Liver (tissue), 3 donors: Measurements from ENCODE around the gene DERA.

Experiments
- CTCF ChIP-seq: fragments of 150-350 bp; IDR thresholded peaks from 2 replicates; pipeline ENCODE4 v1.5.1; 2017; ENCODE audit warnings: improper control_type of control experiment, low read depth, low read length; ENCODE audit not compliant: missing input control
- GABPA ChIP-seq, 2 donors: IDR thresholded peaks in 1 of 2; conservative IDR thresholded peaks in 1 of 2; 2 replicates each; pipeline ENCODE4 v1.6.1; 2016; ENCODE audit warnings: antibody characterized with exemption in 2 of 2, mild to moderate bottlenecking in 1 of 2, moderate library complexity in 1 of 2
- RAD21 ChIP-seq, 2 donors: IDR thresholded peaks; 2 replicates each; pipeline ENCODE4 v1.6.1; 2016; ENCODE audit warnings: antibody characterized with exemption in 2 of 2, mild to moderate bottlenecking in 2 of 2
- SP1 ChIP-seq: IDR thresholded peaks from 2 replicates; pipeline ENCODE4 v1.6.1; 2018; ENCODE audit warnings: antibody characterized with exemption, mild to moderate bottlenecking
- TAF1 ChIP-seq: conservative IDR thresholded peaks from 2 replicates; pipeline ENCODE4 v1.6.1; 2016; ENCODE audit warnings: antibody characterized with exemption, mild to moderate bottlenecking
- donor health status: healthy.
- donor health status: healthy.

DNA sequence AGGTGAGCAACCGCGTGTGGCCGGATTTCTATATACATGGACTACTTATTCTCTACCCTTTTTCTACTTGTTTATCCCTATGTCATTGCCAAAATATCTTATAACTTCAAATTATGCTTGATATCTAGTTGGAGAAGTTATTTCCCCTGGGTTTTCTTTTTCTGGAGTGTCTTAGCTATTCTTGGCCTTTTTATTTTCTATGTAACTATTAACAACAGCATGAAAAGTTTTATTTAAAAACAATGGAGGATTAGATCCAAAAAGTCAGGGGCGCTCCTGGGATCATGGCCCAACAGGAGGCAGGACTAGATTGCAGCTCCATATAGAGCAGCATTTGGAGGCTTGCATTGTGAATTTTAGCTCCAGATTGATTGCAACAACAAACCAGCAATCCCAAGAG is 37.6 kb upstream of the DERA start:
- TF ChIP-seq RAD21 (IDR thresholded peaks at IDR 0.05) (no peak), CTCF (no peak), GABPA (IDR thresholded peaks at IDR 0.05 in 1 of 2, conservative IDR thresholded peaks at IDR 0.05 in 1 of 2) (no peak), TAF1 (no peak), SP1 (no peak)
